ENCODE measurements around the gene GALT. TPM values are rescaled to one million over a fixed set of nuclear protein-coding genes. Genes with fewer than 3 reads are reported as not detected.

GALT gene
- total and polyA plus RNA-seq, 2 experiments from 2014 or later, result 121 to 148 TPM

DNA sequence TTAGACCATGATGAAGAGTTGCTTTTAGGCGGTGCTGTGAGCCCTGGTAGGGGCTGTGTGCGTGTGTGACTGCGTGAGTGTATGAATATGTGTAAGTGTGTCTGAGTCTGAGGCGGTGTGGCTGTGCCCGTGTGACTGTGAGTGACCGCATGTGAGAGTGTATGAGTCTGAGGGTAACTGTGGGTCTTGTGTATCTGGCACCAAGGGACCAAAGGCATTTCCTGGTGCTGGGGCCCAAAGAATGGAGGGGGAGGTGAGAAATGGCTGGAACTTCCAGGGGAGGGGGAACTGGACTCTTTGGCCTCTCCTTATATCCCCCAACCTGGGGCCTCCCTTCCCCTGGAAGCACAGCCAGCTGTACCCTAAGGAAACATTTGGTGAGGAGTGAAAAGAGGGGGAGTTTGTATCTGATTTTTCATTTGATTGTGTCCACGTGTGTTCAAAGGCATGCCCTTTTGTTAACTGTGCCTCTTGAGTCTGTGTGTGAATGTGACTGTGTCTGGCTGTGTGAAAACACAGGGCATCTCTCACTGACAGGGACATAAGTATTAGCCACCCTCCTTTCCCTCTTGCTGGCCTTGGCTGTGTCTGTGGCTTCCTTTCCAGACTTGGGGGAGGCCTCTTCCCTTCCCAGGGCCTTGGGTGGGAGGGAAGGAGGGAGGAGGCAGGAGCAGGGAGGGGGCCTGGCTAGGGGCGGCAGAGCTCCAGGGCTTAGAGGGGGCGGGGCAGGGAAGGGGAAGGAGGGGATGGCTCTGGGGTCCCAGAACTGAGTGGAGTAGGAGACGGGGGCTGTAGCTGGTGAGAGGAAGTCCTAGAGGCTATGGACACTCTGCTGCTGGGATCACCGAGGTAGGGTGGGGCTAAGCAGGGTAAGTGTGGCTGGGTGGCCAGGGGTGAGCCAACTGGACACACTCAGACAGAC is 6.9 kb downstream of the GALT start:
- TF ChIP-seq CTCF (IDR thresholded peaks at IDR 0.05; ENCODE audit: low read depth, low read length), result no peak
- peak; percentile 26 to 61 for DNase-seq (ENCODE audit: low read depth in 1 of 2, low spot score in 1 of 2)
- Histone ChIP-seq H3K27ac (peak overlapping the region; percentile 81), H3K27me3 (no peaks in the 10 kb centered on the region), H3K9me3 (ENCODE audit: low read depth) (no peaks in the 10 kb centered on the region), H3K4me3 (no peak overlapping the region), H3K36me3 (peaks cover 16% of the 10 kb centered on the region), H3K4me1 (ENCODE audit: low read depth) (peaks cover 34% of the 10 kb centered on the region)

DNA sequence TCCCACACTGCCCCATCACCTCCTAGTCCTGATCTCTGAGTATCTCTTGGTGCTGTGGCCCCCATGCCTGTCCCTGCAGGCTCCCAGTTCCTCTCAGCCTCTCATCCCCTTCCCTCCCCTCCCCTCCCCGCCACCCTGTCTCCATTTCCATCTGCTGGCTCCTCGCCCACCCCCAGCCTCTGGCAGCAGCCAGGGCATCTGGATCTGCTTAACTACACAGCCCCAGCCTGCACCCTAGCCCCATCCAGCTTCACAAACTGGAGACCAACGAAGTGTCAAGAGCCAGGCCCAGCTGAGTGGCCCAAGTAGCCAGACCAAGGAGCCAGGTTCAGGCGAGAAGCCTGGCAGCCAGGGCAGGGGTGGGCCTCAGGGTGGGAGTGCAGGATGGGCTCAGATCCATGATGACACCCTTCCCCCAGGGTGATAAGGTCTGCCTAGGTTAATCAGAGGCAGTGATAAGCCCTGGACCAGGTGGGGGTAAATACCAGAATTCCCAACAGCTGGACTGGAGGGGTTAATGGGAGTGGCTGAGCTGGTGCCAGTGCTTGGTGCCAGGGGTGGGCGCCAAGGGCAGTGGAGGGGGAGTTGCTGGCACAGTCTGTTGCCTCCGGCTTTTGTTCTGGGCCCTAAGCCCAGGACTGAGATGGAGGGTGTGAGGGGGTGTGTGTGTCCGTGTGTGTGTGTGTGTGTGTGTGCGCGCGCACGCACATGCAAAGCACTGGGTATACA is 8.0 kb downstream of the GALT start:
- Histone ChIP-seq H3K9me3 (ENCODE audit: low read depth) (no peaks in the 10 kb centered on the region), H3K36me3 (peaks cover 9% of the 10 kb centered on the region), H3K4me1 (ENCODE audit: low read depth) (peaks cover 34% of the 10 kb centered on the region), H3K27me3 (no peaks in the 10 kb centered on the region), H3K4me3 (no peak overlapping the region), H3K27ac (peak overlapping the region; percentile 81)
- no peak for TF ChIP-seq CTCF (IDR thresholded peaks at IDR 0.05; ENCODE audit: low read depth, low read length)
- DNase-seq (ENCODE audit: low read depth in 1 of 2, low spot score in 1 of 2), result peak in 1 of 2 donors; percentile 76

DNA sequence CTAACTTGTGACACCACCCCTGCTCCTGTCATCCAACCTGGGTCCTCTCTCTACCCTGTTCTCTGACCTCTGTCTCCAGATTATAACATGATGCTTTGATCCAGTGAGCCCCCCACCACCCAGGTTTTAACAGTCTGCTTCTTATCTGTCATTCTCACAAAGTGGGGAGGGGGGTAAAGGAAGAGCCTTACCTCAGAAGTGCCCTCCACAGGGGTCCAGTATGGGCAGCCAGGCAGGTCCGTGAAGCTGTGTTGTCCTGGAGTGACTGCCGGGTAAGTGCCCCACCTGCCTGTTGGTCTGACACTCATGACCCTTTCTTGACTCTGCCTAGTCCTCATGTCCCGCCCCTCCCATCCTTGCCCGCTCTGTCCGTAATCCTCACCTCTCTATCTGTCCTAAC is 8.9 kb downstream of the GALT start:
- Histone ChIP-seq H3K36me3 (peaks cover 1% of the 10 kb centered on the region), H3K9me3 (ENCODE audit: low read depth) (no peaks in the 10 kb centered on the region), H3K27ac (no peak overlapping the region), H3K4me3 (no peak overlapping the region), H3K27me3 (no peaks in the 10 kb centered on the region), H3K4me1 (ENCODE audit: low read depth) (peaks cover 34% of the 10 kb centered on the region)
- TF ChIP-seq CTCF (IDR thresholded peaks at IDR 0.05; ENCODE audit: low read depth, low read length), result no peak
- DNase-seq (ENCODE audit: low read depth in 1 of 2, low spot score in 1 of 2), result no peak

- H3K4me1 ChIP-seq (ENCODE audit: low read depth), result peaks cover 29% of the 10 kb centered on the region
- H3K4me3 ChIP-seq, result no peak overlapping the region
- H3K27me3 ChIP-seq, result no peaks in the 10 kb centered on the region
- H3K36me3 ChIP-seq, result no peaks in the 10 kb centered on the region
- no peak overlapping the region for H3K27ac ChIP-seq
- TF ChIP-seq CTCF (IDR thresholded peaks at IDR 0.05; ENCODE audit: low read depth, low read length), result no peak
- DNase-seq (ENCODE audit: low read depth in 1 of 2, low spot score in 1 of 2), result no peak
- no peaks in the 10 kb centered on the region for H3K9me3 ChIP-seq (ENCODE audit: low read depth)
Observed at GRCh38 chr9:34656992-34657391, 10.5 kb downstream of the GALT start.

DNA sequence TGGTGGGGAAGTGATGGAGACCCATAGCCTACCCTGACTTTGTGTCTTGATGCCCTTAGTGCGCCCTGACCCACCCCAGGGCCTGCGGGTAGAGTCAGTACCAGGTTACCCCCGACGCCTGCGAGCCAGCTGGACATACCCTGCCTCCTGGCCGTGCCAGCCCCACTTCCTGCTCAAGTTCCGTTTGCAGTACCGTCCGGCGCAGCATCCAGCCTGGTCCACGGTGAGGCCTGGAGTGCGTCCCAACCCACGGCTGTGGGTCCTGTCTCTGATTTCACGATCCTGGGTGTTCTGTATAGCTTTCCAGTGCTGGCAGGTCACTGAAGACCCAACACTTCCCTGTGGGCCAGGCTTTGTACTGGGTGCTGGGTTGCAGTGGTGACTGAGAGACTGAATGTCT is 12.0 kb downstream of the GALT start:
- TF ChIP-seq CTCF (IDR thresholded peaks at IDR 0.05; ENCODE audit: low read depth, low read length), result no peak
- H3K4me1 ChIP-seq (ENCODE audit: low read depth), result peaks cover 17% of the 10 kb centered on the region
- H3K36me3 ChIP-seq, result no peaks in the 10 kb centered on the region
- no peak for DNase-seq (ENCODE audit: low read depth in 1 of 2, low spot score in 1 of 2)
- no peak overlapping the region for H3K4me3 ChIP-seq
- no peaks in the 10 kb centered on the region for H3K9me3 ChIP-seq (ENCODE audit: low read depth)
- H3K27ac ChIP-seq, result no peak overlapping the region
- H3K27me3 ChIP-seq, result no peaks in the 10 kb centered on the region

All from cardiac muscle cell (in vitro differentiated cells and primary cell).